Suprapubic skin (tissue), 4 donors: ENCODE data around the gene DNLZ.

ENCODE experiments used
- CTCF ChIP-seq, 2 donors: fragments of 200-600 bp in 1 of 2; fragments of 450-650 bp in 1 of 2; sonication (generic) in 1 of 2; IDR thresholded peaks; one replicate each; pipeline ENCODE4 v1.5.1; 2016 to 2019; ENCODE audit warnings: antibody characterized with exemption in 2 of 2, mild to moderate bottlenecking in 1 of 2, moderate library complexity in 1 of 2
- EP300 ChIP-seq: sonication (generic); formaldehyde crosslinking; IDR thresholded peaks from one replicate; pipeline ENCODE4 v1.6.1; 2017; ENCODE audit warnings: antibody characterized with exemption
- POLR2A ChIP-seq, 2 donors: fragments of 450-650 bp; IDR thresholded peaks; one replicate each; pipeline ENCODE4 v1.6.1; 2017; ENCODE audit warnings: antibody characterized with exemption in 2 of 2, mild to moderate bottlenecking in 2 of 2, moderate library complexity in 2 of 2
- POLR2AphosphoS5 ChIP-seq, 3 donors: sonication (generic); formaldehyde crosslinking; IDR thresholded peaks; one replicate each; pipeline ENCODE4 v1.6.1; 2017; ENCODE audit warnings: antibody characterized with exemption in 3 of 3

DNA sequence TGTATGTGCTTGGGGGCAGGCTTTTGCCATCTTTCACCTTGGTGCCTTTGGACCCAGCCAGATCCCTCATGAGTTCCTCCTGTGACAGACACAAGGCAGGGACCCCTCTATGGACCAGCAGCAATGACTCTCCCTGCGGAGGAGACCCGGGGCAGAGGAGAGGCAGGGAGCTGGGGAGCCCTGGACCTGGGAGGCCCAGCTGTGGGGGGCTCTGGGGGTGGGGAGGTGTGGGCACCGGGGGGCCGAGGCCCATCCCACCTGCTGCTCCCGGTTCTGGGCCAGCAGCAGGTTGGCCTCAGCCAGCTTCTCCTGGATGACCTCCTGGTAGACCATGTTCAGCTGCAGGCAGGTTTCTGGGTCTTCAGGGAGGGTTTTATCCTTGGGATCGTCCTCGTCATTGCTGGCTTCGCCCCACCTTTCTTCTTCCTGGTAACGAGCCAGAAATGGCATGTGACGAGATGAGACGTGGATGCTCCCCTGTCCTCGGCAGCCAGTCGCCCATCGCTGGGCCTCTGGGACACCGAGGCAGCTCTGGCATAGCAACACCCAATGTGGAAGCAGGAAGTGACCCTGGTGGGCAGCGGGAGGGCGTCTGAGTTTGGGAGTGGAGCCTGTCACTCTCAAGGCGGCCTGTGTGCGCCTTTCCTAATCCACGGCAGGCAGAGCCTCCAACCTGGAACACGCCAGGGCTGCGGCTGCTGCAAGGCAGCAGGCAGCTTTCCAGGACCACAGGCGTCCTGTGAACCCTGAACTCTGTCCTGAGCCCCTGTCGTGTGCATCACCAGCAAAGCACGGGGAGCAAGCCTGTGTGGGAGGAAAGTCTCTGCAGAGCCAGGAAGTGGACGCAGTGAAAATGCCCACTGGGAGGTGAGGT is 32.0 kb upstream of the DNLZ start:
- TF ChIP-seq CTCF (IDR thresholded peaks at IDR 0.05) (no peak), POLR2AphosphoS5 (IDR thresholded peaks at IDR 0.05) (no peak), EP300 (no peak), POLR2A (IDR thresholded peaks at IDR 0.05) (no peak)
